ENCODE data around the gene IRF2BP2.

GRCh38 chr1:234559902-234560676, 49.9 kb downstream of the IRF2BP2 start:
- TF ChIP-seq, protein P1, sequence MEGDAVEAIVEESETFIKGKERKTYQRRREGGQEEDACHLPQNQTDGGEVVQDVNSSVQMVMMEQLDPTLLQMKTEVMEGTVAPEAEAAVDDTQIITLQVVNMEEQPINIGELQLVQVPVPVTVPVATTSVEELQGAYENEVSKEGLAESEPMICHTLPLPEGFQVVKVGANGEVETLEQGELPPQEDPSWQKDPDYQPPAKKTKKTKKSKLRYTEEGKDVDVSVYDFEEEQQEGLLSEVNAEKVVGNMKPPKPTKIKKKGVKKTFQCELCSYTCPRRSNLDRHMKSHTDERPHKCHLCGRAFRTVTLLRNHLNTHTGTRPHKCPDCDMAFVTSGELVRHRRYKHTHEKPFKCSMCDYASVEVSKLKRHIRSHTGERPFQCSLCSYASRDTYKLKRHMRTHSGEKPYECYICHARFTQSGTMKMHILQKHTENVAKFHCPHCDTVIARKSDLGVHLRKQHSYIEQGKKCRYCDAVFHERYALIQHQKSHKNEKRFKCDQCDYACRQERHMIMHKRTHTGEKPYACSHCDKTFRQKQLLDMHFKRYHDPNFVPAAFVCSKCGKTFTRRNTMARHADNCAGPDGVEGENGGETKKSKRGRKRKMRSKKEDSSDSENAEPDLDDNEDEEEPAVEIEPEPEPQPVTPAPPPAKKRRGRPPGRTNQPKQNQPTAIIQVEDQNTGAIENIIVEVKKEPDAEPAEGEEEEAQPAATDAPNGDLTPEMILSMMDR (IDR thresholded peaks at IDR 0.05) = no peak
- TF ChIP-seq POLR2AphosphoS5 (IDR thresholded peaks at IDR 0.05; ENCODE audit: insufficient read depth in 1 of 2, low read depth in 1 of 2) = no peak
